ENCODE data around the gene SMARCA2. TPM values are rescaled to one million over a fixed set of nuclear protein-coding genes. Genes with fewer than 3 reads are reported as not detected.

Gene SMARCA2
- total and polyA plus RNA-seq, 8 donors = 20.5 to 242 (median 78.5) TPM

DNA sequence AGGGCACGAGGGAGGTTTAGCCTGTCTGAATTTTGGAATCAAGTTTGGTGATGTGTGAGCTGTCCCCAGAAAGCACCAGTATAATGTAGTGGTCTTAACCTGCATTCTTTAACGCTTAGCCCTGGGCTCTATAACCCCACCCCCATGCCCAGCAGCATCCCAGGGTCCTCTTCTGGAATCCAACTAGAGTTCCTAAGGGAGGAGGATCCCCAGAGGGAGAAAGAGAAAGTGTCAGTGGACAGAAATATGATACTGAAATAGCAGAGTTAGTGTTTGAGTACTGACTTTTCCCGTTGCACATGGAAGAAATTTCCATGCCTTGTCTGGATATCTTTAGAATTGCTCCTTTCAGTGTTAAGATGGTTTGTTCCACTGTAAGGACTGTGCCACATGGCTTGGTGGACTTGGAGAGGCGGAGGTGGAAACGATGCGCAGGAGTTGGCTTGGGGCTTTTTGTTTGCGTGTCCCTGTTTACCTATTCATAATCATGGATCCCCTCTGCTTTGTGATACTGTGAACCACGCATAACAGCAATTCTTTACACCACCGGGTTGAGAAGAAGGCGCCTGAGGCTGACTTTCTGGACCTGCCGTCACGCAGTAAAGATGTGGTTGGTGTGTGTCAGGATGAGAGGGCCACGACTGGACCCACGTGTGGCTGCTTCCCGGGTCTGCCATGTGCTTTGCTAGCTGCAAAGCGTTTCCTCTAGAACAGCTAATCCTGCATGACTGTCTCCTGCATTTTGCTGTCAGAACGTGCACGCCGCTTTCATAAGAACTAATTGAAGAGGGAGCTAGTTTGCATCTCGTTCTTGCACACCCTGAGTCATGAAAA, 142.3 kb downstream of the SMARCA2 start:
- TF ChIP-seq POLR2A (IDR thresholded peaks at IDR 0.05) (no peak), POLR2AphosphoS5 (IDR thresholded peaks at IDR 0.05) (peak in 2 of 3 donors; percentile 25 to 55)
- H3K4me3 ChIP-seq = peak overlapping the region; percentile 40 to 54 (median 44)
- peak; percentile 33 to 72 for DNase-seq

GRCh38 chr9:2158111-2158610, 143.0 kb downstream of the SMARCA2 start:
- H3K4me1 ChIP-seq = peaks cover 14 to 56% (median 36%) of the 10 kb centered on the region in 4 donors
- H3K4me3 ChIP-seq = peak overlapping the region; percentile 40 to 54 (median 44)
- DNase-seq = peak; percentile 53 to 87
- intact Hi-C loops (cut with DNase I; ENCODE audit: low total_unique reads) = no loop called here
- H3K27me3 ChIP-seq = no peaks in the 10 kb centered on the region
- 1 to 2% (median 1%) methylated on average over 13 of the region's 13 CpGs for WGBS, 5 donors
- peaks cover 0 to 18% (median 12%) of the 10 kb centered on the region in 4 donors for H3K36me3 ChIP-seq
- no peaks in the 10 kb centered on the region for H3K9me3 ChIP-seq
- peak in 2 of 3 donors; percentile 25 to 32 for TF ChIP-seq POLR2AphosphoS5 (IDR thresholded peaks at IDR 0.05)
- TF ChIP-seq EP300 (IDR thresholded peaks at IDR 0.05) = no peak
- H3K27ac ChIP-seq = peak overlapping the region; percentile 57 to 84 (median 82)

More for the DNA sequence above, 142.3 kb downstream of the SMARCA2 start:
- Histone ChIP-seq H3K27me3 (no peaks in the 10 kb centered on the region), H3K9me3 (no peaks in the 10 kb centered on the region), H3K36me3 (peaks cover 0 to 11% (median 8%) of the 10 kb centered on the region in 4 donors), H3K4me1 (peaks cover 14 to 57% (median 37%) of the 10 kb centered on the region in 4 donors), H3K27ac (peak overlapping the region; percentile 18 to 84 (median 82))
- intact Hi-C loops (cut with DNase I; ENCODE audit: low total_unique reads) = no loop called here
- 5 to 9% (median 8%) methylated on average over 19 to 20 of the region's 20 CpGs for WGBS, 5 donors

DNA sequence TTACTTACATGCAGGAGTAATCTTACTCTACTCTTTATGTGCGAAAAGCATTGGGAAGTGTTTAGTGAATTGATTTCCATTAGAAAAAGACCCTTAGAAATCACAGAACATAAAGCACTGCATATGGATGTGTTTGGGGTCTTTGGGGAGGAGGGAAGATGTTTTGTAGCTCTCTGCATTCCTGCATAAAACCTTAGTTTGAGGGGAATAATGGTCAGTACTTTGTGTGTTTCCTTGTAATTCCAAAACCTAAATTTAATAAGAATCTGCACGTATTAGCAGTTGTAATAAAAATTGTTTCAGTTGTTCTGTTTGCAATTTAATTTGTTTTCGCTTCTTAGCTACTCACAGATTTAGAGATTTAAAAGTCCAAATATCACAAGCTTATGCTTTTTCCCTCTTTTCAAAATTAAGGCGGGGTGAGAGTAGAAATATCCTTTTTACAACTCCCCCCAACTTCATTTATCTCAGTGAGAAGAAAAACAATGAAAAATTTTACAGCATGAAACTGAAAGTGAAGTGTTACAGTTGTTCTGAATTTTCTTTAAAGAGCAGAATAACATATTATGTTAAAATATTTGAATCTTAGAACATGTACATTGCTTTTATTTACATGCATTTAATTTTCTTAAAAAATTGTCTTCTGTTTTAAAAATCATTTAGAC, 143.8 kb downstream of the SMARCA2 start:
- no peak for TF ChIP-seq POLR2A (IDR thresholded peaks at IDR 0.05)
- TF ChIP-seq, protein P1, sequence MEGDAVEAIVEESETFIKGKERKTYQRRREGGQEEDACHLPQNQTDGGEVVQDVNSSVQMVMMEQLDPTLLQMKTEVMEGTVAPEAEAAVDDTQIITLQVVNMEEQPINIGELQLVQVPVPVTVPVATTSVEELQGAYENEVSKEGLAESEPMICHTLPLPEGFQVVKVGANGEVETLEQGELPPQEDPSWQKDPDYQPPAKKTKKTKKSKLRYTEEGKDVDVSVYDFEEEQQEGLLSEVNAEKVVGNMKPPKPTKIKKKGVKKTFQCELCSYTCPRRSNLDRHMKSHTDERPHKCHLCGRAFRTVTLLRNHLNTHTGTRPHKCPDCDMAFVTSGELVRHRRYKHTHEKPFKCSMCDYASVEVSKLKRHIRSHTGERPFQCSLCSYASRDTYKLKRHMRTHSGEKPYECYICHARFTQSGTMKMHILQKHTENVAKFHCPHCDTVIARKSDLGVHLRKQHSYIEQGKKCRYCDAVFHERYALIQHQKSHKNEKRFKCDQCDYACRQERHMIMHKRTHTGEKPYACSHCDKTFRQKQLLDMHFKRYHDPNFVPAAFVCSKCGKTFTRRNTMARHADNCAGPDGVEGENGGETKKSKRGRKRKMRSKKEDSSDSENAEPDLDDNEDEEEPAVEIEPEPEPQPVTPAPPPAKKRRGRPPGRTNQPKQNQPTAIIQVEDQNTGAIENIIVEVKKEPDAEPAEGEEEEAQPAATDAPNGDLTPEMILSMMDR (IDR thresholded peaks at IDR 0.05) = no peak
- no peak for TF ChIP-seq POLR2AphosphoS5 (IDR thresholded peaks at IDR 0.05)
- no peak for TF ChIP-seq EP300 (IDR thresholded peaks at IDR 0.05)
- Histone ChIP-seq H3K27me3 (no peaks in the 10 kb centered on the region), H3K36me3 (peaks cover 0 to 21% (median 17%) of the 10 kb centered on the region in 4 donors), H3K4me3 (peak overlapping the region; percentile 40 to 54 (median 44)), H3K4me1 (peaks cover 14 to 49% (median 32%) of the 10 kb centered on the region in 4 donors), H3K27ac (peak overlapping the region in 4 of 5 donors; percentile 59 to 84 (median 82)), H3K9me3 (no peaks in the 10 kb centered on the region)
- intact Hi-C loops (cut with DNase I; ENCODE audit: low total_unique reads) = no loop called here
- 18 to 28% (median 25%) methylated on average over 4 of the region's 4 CpGs for WGBS, 5 donors
- no peak for DNase-seq

DNA sequence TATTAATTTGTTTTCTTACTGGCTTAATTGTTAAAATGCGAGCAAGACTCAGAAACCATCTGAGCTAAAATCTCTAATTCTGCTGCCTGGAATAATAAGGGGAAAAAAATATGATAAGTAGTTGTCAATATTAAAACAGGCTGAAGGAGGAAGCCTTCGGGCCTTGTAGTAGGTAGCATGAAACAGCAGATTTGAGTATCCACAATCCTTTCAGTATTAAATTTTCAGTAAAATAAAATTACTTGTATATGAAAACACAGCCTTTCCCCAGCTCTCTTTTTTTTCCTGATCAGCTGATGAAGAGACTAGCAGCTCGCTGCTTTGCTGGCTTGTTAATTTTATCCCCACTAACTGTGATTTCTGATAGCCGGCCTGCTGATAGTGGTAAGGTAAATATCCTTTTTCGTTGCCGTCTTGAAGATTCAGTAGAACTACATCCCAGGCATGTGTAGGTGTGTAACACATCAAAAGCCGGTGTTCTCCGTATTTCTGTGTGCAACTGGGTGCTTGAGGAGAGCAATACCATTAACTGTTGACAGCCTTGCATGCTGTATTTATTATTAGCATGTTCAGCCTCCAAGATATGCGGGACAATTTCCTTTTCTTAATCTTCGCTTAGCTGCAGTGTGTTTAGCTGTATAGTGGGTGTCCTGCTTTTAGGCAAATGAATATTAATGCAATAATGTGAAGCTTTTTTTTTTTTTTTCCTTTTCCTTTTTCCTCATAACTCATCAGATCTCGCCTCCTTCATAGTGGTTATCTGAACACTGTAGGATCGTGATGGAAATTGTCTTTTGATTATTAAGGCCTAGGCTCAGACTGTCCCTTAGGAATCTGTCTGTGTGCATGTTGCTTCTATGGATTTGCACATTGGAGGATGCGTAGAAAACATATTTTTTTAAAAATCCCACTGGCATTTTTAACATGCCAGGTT, 144.6 kb downstream of the SMARCA2 start:
- DNase-seq = peak in 1 of 2 donors; percentile 43
- peak overlapping the region; percentile 56 to 84 (median 82) for H3K27ac ChIP-seq
- peak overlapping the region; percentile 24 to 54 (median 42) for H3K4me3 ChIP-seq
- WGBS, 5 donors = 18 to 23% (median 20%) methylated on average over 13 of the region's 13 CpGs
- H3K27me3 ChIP-seq = no peaks in the 10 kb centered on the region
- intact Hi-C loops (cut with DNase I; ENCODE audit: low total_unique reads) = no loop called here
- peaks cover 14 to 46% (median 30%) of the 10 kb centered on the region in 4 donors for H3K4me1 ChIP-seq
- no peaks in the 10 kb centered on the region for H3K9me3 ChIP-seq
- no peak for TF ChIP-seq POLR2AphosphoS5 (IDR thresholded peaks at IDR 0.05)
- TF ChIP-seq, protein P1 (IDR thresholded peaks at IDR 0.05) = no peak
- no peak for TF ChIP-seq EP300 (IDR thresholded peaks at IDR 0.05)
- no peak for TF ChIP-seq POLR2A (IDR thresholded peaks at IDR 0.05)
- peaks cover 0 to 21% (median 19%) of the 10 kb centered on the region in 4 donors for H3K36me3 ChIP-seq
